ENCODE results near the gene RANBP17. TPM values are rescaled to one million over a fixed set of nuclear protein-coding genes. Genes with fewer than 3 reads are reported as not detected.
"Not testable (repeated sequence)": the region's sequence is repeated elsewhere in the genome, so short reads cannot be mapped to it uniquely, and the experiment has no call there.

RANBP17 gene
- total and polyA plus RNA-seq, 2 experiments from 2014 or later = 10.9 to 20.0 TPM

- no peak overlapping the region for H3K27ac ChIP-seq
- no peak for TF ChIP-seq CTCF (IDR thresholded peaks at IDR 0.05; ENCODE audit: low read depth, low read length)
- H3K4me1 ChIP-seq (ENCODE audit: low read depth) = peaks cover 17% of the 10 kb centered on the region
- no peaks in the 10 kb centered on the region for H3K36me3 ChIP-seq
- no peak for DNase-seq (ENCODE audit: low read depth in 1 of 2, low spot score in 1 of 2)
- no peak overlapping the region for H3K4me3 ChIP-seq
- H3K27me3 ChIP-seq = no peaks in the 10 kb centered on the region
- no peaks in the 10 kb centered on the region for H3K9me3 ChIP-seq (ENCODE audit: low read depth)
Observed at GRCh38 chr5:170865622-170866021, 3.8 kb downstream of the RANBP17 start.

DNA sequence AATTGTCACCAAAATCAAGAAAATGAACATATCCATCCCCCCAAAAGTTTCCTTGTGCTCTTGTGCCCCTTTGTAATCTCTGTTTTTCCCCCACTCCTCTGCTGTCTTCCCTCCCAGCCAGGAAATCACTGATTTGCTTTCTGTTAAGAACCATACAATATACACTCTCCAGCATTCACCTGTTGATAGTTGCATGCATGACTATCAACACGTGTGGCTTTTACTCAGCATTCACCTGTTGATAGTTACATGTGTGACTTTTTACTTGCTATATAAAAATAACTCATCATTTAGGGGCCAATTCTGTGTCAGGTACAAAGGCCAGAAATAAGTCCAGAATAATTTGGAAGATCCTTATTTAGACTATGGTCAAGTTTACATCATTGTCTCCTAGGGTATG, 6.0 kb downstream of the RANBP17 start:
- H3K9me3 ChIP-seq (ENCODE audit: low read depth) = no peaks in the 10 kb centered on the region
- no peak for TF ChIP-seq CTCF (IDR thresholded peaks at IDR 0.05; ENCODE audit: low read depth, low read length)
- H3K27ac ChIP-seq = no peak overlapping the region
- H3K4me3 ChIP-seq = no peak overlapping the region
- no peaks in the 10 kb centered on the region for H3K36me3 ChIP-seq
- no peak for DNase-seq (ENCODE audit: low read depth in 1 of 2, low spot score in 1 of 2)
- peaks cover 16% of the 10 kb centered on the region for H3K4me1 ChIP-seq (ENCODE audit: low read depth)
- no peaks in the 10 kb centered on the region for H3K27me3 ChIP-seq

- not testable (repeated sequence) for H3K27me3 ChIP-seq; DNase-seq (ENCODE audit: low read depth in 1 of 2, low spot score in 1 of 2); H3K9me3 ChIP-seq (ENCODE audit: low read depth); H3K27ac ChIP-seq; H3K4me3 ChIP-seq; H3K4me1 ChIP-seq (ENCODE audit: low read depth); H3K36me3 ChIP-seq
Observed at GRCh38 chr5:170870390-170870789, 8.6 kb downstream of the RANBP17 start.

GRCh38 chr5:170874017-170874416, 12.2 kb downstream of the RANBP17 start:
- Histone ChIP-seq H3K4me1 (ENCODE audit: low read depth) (no peaks in the 10 kb centered on the region), H3K27me3 (no peaks in the 10 kb centered on the region), H3K9me3 (ENCODE audit: low read depth) (no peaks in the 10 kb centered on the region), H3K27ac (no peak overlapping the region), H3K36me3 (no peaks in the 10 kb centered on the region), H3K4me3 (no peak overlapping the region)
- no peak for DNase-seq (ENCODE audit: low read depth in 1 of 2, low spot score in 1 of 2)
- TF ChIP-seq CTCF (IDR thresholded peaks at IDR 0.05; ENCODE audit: low read depth, low read length) = no peak

- H3K36me3 ChIP-seq = no peaks in the 10 kb centered on the region
- no peaks in the 10 kb centered on the region for H3K9me3 ChIP-seq (ENCODE audit: low read depth)
- H3K4me3 ChIP-seq = no peak overlapping the region
- H3K4me1 ChIP-seq (ENCODE audit: low read depth) = no peaks in the 10 kb centered on the region
- H3K27ac ChIP-seq = no peak overlapping the region
- no peaks in the 10 kb centered on the region for H3K27me3 ChIP-seq
- DNase-seq (ENCODE audit: low read depth in 1 of 2, low spot score in 1 of 2) = no peak
- no peak for TF ChIP-seq CTCF (IDR thresholded peaks at IDR 0.05; ENCODE audit: low read depth, low read length)
Observed at GRCh38 chr5:170875811-170876210, 14.0 kb downstream of the RANBP17 start.

DNA sequence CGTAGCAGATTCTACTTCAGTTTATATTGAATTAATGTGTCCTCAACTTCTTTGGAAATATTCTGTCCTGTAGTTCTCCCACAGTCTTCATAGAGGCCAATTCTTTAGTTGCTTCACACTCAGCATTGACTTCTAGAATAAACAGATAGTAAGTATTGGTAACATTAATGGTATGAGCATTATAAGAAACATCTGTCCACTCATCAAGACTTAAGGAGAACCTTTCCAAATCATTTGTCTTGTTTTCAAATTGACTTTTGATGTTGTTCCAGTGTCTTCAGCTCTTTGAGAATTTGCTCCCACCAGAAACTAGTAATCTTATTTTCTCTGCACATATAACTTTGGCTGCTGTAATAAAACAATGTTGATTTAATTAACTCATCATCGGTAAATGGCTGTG, 18.3 kb downstream of the RANBP17 start:
- H3K4me1 ChIP-seq (ENCODE audit: low read depth) = peaks cover 2% of the 10 kb centered on the region
- H3K36me3 ChIP-seq = peaks cover 4% of the 10 kb centered on the region
- no peak overlapping the region for H3K4me3 ChIP-seq
- H3K9me3 ChIP-seq (ENCODE audit: low read depth) = no peaks in the 10 kb centered on the region
- H3K27me3 ChIP-seq = no peaks in the 10 kb centered on the region
- H3K27ac ChIP-seq = no peak overlapping the region
- no peak for TF ChIP-seq CTCF (IDR thresholded peaks at IDR 0.05; ENCODE audit: low read depth, low read length)
- DNase-seq (ENCODE audit: low read depth in 1 of 2, low spot score in 1 of 2) = no peak
